GM20431 (cell line): Measurements from ENCODE around the gene PSMA4.
"Not testable (repeated sequence)": the region's sequence is repeated elsewhere in the genome, so short reads cannot be mapped to it uniquely, and the experiment has no call there.

ENCODE experiments used
- in situ Hi-C: fragments of 300-500 bp; cut with MseI, MboI; formaldehyde crosslinking; loops from one replicate; pipeline ENCODE4 v1.15.0; 2020; ENCODE audit warnings: low sequenced_read_pairs; ENCODE audit not compliant: unreplicated experiment

Gene PSMA4

DNA sequence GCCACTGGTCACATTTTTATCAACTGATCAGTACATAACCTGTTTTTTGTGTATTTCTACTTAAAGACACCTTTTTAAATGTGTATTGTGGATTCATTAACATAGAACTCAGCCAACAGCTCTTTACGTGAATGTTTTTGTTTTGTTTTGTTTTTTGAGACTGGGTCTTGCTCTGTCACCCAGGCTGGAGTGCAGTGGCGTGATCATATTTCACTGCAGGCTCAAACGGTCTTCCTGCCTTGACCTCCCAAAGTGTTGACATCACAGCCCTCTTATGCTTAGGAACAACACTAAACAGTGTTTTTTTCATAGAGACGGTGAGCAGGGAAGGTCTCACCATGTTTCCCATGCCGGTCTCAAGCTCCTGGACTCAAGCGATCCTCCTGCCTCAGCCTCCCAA, 9.9 kb downstream of the PSMA4 start:
- in situ Hi-C loops: no loop called here

- in situ Hi-C loops: no loop called here
Observed at GRCh38 chr15:78550815-78551214, 10.6 kb downstream of the PSMA4 start.

DNA sequence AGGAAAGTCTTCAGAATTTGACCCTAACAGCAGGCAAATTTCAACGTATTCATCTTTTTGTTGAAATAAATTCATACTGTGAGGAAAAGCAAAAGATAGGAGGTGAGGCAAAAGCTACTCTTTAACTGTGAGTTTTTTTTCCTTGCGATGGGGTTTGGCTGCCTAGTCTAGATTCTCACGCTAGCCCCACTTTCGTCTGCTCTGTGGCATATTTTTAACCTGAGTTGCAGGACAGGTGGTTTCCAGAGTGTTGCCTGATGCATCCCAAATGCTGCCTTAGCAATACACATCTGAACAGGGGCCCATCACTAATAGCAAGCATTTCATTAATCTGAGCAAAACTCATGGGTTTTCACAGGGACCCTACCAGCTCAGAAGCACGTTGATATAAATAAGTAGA, 11.7 kb downstream of the PSMA4 start:
- in situ Hi-C loops: no loop called here

- in situ Hi-C loops: no loop called here
Observed at GRCh38 chr15:78552597-78552996, 12.4 kb downstream of the PSMA4 start.

DNA sequence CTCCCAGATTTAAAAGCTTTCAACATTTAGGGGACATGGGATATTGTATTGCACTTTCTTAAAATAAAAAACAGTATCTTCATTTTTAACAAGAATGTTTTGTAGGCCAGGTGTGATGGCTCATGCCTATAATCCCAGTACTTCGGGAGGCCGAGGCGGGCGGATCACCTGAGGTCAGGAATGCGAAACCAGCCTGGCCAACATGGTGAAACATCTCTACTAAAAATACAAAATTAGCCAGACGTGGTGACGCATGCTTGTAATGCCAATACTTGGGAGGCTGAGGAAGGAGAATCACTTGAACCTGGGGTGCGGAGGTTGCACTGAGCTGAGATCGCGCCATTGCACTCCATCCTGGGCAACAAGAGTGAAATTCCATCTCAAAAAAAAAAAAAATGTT, 20.0 kb downstream of the PSMA4 start:
- in situ Hi-C loops: not testable (repeated sequence)

DNA sequence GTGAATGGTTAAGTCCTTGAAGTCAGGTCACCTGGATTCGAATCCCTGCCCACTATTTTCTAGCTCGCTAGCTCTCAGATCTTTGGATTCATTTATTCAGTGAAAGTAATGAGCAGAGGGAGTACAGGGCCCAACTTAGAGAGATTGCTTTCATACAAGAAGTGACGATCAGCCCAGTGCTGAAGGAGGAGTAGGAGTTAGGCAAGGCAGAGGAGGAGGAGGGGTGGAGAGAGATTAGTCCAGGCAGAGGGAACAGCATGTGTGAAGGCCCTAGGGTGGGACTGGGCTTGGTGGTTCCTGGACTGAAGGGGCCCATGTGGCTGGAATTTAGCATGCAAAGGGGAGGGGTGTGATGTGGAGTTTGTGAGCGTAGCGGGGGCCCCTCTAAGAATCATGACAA, 21.2 kb downstream of the PSMA4 start:
- in situ Hi-C loops: no loop called here

DNA sequence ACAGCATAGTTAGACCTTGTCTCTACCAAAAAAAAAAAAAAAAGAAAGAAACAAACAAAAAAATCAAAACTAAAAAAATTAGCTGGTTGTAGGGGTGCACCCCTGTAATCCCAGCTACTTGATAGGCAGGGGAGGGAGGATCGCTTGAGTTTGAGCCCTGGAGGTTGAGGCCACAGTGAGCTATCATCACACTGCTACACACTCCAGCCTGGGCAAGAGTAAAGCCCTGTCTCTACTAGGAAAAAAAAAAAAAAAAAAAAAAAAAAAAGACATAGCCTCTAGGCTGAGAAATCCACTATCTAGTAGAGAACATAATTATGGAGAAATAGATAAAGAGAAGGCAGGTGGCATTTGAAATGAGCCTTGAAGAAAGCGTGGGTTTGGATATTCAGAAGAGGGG, 22.8 kb downstream of the PSMA4 start:
- in situ Hi-C loops: no loop called here

- in situ Hi-C loops: no loop called here
Observed at GRCh38 chr15:78564743-78565096, 24.5 kb downstream of the PSMA4 start.

GRCh38 chr15:78565097-78565950, 25.1 kb downstream of the PSMA4 start, which contains the start of gene CHRNA5:
CHRNA5 (plus strand) TSS chr15:78565520; CDS start chr15:78565720, 200 bp downstream.
- in situ Hi-C loops: no loop called here

- in situ Hi-C loops: no loop called here
Observed at GRCh38 chr15:78565951-78566774, 25.9 kb downstream of the PSMA4 start.

GRCh38 chr15:78567531-78567930, 27.3 kb downstream of the PSMA4 start:
- in situ Hi-C loops: no loop called here

GRCh38 chr15:78570710-78571109, 30.5 kb downstream of the PSMA4 start:
- in situ Hi-C loops: no loop called here

DNA sequence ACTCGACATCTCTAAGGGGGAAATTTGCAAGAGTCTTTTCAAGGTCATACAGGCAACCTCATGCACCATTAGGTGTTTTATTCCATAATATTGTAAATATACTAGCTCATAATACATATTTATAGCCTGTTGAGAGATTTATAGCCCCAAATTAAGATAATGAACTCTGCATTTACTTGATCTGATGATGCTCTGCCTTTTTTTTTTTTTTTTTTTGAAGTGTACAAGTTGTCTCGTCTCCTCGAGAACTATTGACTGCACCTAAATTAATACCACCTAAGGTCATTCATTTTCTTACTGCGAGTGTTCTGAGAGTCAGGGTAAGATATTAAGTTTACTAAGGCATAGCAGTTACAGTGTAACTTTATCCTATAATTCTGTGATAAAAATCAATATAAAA, 31.1 kb downstream of the PSMA4 start:
- in situ Hi-C loops: no loop called here

- in situ Hi-C loops: no loop called here
Observed at GRCh38 chr15:78573416-78573815, 33.2 kb downstream of the PSMA4 start.

GRCh38 chr15:78574944-78575343, 34.7 kb downstream of the PSMA4 start:
- in situ Hi-C loops: no loop called here

- in situ Hi-C loops: no loop called here
Observed at GRCh38 chr15:78597583-78597982, 57.3 kb downstream of the PSMA4 start.

DNA sequence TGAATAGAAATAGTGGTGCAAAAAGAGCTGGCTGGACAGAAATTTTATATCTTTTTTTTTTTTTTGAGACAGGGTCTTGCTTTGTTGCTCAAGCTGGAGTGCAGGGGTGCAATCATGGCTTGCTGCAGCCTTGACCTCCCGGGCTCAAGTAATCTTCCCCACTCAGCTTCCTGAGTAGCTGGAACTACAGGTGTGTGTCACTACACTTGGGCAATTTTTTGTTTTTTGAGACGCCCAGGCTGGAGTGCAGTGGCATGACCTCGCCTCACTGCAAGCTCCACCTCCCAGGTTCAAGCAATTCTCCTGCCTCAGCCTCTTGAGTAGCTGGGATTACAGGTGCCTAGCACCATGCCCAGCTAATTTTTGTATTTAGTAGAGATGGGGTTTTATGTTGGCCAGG, 58.1 kb downstream of the PSMA4 start:
- in situ Hi-C loops: no loop called here

DNA sequence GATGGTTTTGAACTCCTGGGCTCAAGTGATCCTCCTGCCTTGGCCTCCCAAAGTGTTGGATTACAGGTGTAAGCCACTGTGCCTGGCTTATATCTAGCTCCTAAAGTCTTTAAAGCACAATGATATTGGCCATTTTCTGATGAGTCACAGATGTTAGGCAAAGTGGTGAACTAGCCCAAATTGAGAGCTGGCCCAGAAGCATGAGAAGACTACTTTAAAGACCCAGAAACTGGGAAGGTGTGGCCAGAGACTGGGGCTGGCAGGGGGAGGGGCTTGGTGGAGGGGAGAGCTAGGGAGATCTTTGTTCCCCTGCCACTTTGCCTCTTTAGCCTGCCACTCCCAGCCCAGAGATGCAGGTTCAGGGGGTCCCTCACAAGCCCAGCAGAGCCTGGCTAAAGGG, 58.9 kb downstream of the PSMA4 start:
- in situ Hi-C loops: no loop called here
